Astrocyte (in vitro differentiated cells and primary cell): ENCODE measurements around the gene SMOC1.

ENCODE experiments used
- EZH2 ChIP-seq: IDR thresholded peaks from 2 replicates; pipeline ENCODE4 v1.6.1; 2012; ENCODE audit warnings: mild to moderate bottlenecking, low read length, inconsistent platforms; ENCODE audit not compliant: insufficient read depth
- TF ChIP-seq, protein P1 (sequence below): IDR thresholded peaks from 2 replicates; pipeline ENCODE4 v1.5.1; 2011; ENCODE audit warnings: low read depth, mild to moderate bottlenecking, inconsistent platforms, low read length, moderate library complexity; ENCODE audit not compliant: insufficient read depth

DNA sequence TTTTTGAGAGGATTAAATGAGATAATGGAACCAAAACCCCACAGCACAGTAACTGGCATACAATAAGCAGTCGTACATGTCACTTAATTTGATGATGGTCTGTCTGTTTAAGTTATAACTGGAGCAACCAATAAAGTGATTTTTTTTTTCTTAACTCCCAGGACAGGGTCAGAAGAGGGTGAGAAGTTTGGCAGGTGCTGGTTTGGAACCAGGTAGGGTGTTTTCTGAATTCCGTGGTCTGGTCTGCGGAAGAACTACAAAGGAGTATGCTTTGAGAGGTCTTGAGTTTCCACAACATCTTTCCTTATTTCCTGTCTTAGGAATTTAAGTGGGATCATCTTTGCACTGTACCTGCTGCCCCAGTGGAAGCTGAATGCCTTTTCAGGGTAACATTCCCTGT lies 197.8 kb downstream of the SMOC1 start:
- TF ChIP-seq, protein P1, sequence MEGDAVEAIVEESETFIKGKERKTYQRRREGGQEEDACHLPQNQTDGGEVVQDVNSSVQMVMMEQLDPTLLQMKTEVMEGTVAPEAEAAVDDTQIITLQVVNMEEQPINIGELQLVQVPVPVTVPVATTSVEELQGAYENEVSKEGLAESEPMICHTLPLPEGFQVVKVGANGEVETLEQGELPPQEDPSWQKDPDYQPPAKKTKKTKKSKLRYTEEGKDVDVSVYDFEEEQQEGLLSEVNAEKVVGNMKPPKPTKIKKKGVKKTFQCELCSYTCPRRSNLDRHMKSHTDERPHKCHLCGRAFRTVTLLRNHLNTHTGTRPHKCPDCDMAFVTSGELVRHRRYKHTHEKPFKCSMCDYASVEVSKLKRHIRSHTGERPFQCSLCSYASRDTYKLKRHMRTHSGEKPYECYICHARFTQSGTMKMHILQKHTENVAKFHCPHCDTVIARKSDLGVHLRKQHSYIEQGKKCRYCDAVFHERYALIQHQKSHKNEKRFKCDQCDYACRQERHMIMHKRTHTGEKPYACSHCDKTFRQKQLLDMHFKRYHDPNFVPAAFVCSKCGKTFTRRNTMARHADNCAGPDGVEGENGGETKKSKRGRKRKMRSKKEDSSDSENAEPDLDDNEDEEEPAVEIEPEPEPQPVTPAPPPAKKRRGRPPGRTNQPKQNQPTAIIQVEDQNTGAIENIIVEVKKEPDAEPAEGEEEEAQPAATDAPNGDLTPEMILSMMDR: no peak
- no peak for TF ChIP-seq EZH2
